Measurements from ENCODE around the gene MBOAT7. TPM values are rescaled to one million over a fixed set of nuclear protein-coding genes. Genes with fewer than 3 reads are reported as not detected.
"Not testable (repeated sequence)": the region's sequence is repeated elsewhere in the genome, so short reads cannot be mapped to it uniquely, and the experiment has no call there.

Gene MBOAT7
- polyA plus RNA-seq, 2 of the 4 experiments (the other 2 are of a cell fraction), result 42.1 to 142 TPM

GRCh38 chr19:54222474-54223276, 33.3 kb upstream of the MBOAT7 start, which contains the start of gene LILRB3:
Gene LILRB3, minus strand, starts transcription at chr19:54223007. Its CDS starts 31 bp downstream, at chr19:54222976.
- FAIRE-seq; POLR2A ChIA-PET; DNase-seq (ENCODE audit: low read depth in 1 of 2, low spot score in 1 of 2); H3K4me2 ChIP-seq; H3K27ac ChIP-seq; H3K4me3 ChIP-seq; H3K9me3 ChIP-seq; H3K4me1 ChIP-seq: not testable (repeated sequence)
- CTCF ChIA-PET, result interaction anchor here (1.8 kb wide), 1 partner anchor 9 kb away, joined by 8 read pairs; no protein-coding TSS in a partner anchor
- ATAC-seq, result peak; percentile 30 to 49; a peak in 3 of 6 replicates
- WGBS (ENCODE audit: missing lambda C conversion rate), result 66% methylated on average over 14 of the region's 16 CpGs

GRCh38 chr19:54221947-54222346, 32.6 kb upstream of the MBOAT7 start:
- 76% methylated on average over 6 of the region's 7 CpGs for WGBS (ENCODE audit: missing lambda C conversion rate)
- H3K4me2 ChIP-seq, POLR2A ChIA-PET: not testable (repeated sequence)

GRCh38 chr19:54219702-54220101, 30.3 kb upstream of the MBOAT7 start:
- FAIRE-seq; DNase-seq (ENCODE audit: low read depth in 1 of 2, low spot score in 1 of 2); H3K4me2 ChIP-seq; H3K9me3 ChIP-seq; H3K27ac ChIP-seq; H3K4me1 ChIP-seq; ATAC-seq; POLR2A ChIA-PET; H3K4me3 ChIP-seq: not testable (repeated sequence)
- WGBS (ENCODE audit: missing lambda C conversion rate), result 69% methylated on average over 4 of the region's 5 CpGs
- CTCF ChIA-PET, result interaction anchor here (1.0 kb wide), 1 partner anchor 38 kb away, joined by 3 read pairs; no protein-coding TSS in a partner anchor

More at GRCh38 chr19:54221947-54222346, 32.6 kb upstream of the MBOAT7 start:
- CTCF ChIA-PET, result interaction anchor here (1.8 kb wide), 1 partner anchor 10 kb away, joined by 8 read pairs; no protein-coding TSS in a partner anchor
- FAIRE-seq; ATAC-seq; DNase-seq (ENCODE audit: low read depth in 1 of 2, low spot score in 1 of 2); H3K4me1 ChIP-seq; H3K4me3 ChIP-seq; H3K9me3 ChIP-seq; H3K27ac ChIP-seq: not testable (repeated sequence)

- H3K4me3 ChIP-seq, result no peak overlapping the region
- TF ChIP-seq GATA3 (IDR thresholded peaks at IDR 0.05; ENCODE audit: borderline replicate concordance), result no peak
- TF ChIP-seq KDM1A (IDR thresholded peaks at IDR 0.05; ENCODE audit: low read depth), result peak; percentile 75; the same call in 1 of the 2 replicates
- no peak overlapping the region for H3K4me2 ChIP-seq
- FAIRE-seq (no peak), ATAC-seq (no peak), DNase-seq (ENCODE audit: low read depth in 1 of 2, low spot score in 1 of 2) (peak in 1 of 2 experiments; percentile 30)
- ChIA-PET POLR2A (no interaction called here), CTCF (interaction anchor here (1.0 kb wide), 1 partner anchor 38 kb away, joined by 3 read pairs; no protein-coding TSS in a partner anchor)
- H3K9me3 ChIP-seq, result no peaks in the 10 kb centered on the region
- 85% methylated on average over 27 of the region's 27 CpGs for WGBS (ENCODE audit: missing lambda C conversion rate)
- no peaks in the 10 kb centered on the region; the same call in 2 of the 3 replicates for H3K4me1 ChIP-seq
- no peak overlapping the region for H3K27ac ChIP-seq
Observed at GRCh38 chr19:54218960-54219661, 29.7 kb upstream of the MBOAT7 start.

- H3K9me3 ChIP-seq, result no peaks in the 10 kb centered on the region
- DNase-seq (ENCODE audit: low read depth in 1 of 2, low spot score in 1 of 2) (no peak), ATAC-seq (no peak), FAIRE-seq (no peak)
- CTCF ChIA-PET, result interaction anchor here (0.7 kb wide), 1 partner anchor 20 kb away, joined by 3 read pairs; no protein-coding TSS in a partner anchor
- H3K4me3 ChIP-seq, result no peak overlapping the region
- POLR2A ChIA-PET, result interaction anchor here (0.6 kb wide), 1 partner anchor 31 kb away, joined by 3 read pairs; no protein-coding TSS in a partner anchor
- no peak for TF ChIP-seq POLR2AphosphoS2 (conservative IDR thresholded peaks at IDR 0.05; ENCODE audit: low read length)
- TF ChIP-seq ELK1 (IDR thresholded peaks at IDR 0.05; ENCODE audit: low read depth, low read length), result no peak
- no peak for TF ChIP-seq HOXB5 (CRISPR knock-in tag; IDR thresholded peaks at IDR 0.05)
- no peak for TF ChIP-seq FOSL2 (IDR thresholded peaks at IDR 0.05)
- TF ChIP-seq FOSL2 (CRISPR knock-in tag; IDR thresholded peaks at IDR 0.05), result no peak
- TF ChIP-seq JUNB (IDR thresholded peaks at IDR 0.05), result no peak
- no peak for TF ChIP-seq PHF8 (IDR thresholded peaks at IDR 0.05; ENCODE audit: borderline replicate concordance, low read depth)
- TF ChIP-seq HOXB13 (CRISPR knock-in tag; IDR thresholded peaks at IDR 0.05; ENCODE audit: low read depth), result no peak
- TF ChIP-seq MAX (IDR thresholded peaks at IDR 0.05), result no peak
- no peak for TF ChIP-seq NPAS2 (CRISPR knock-in tag; IDR thresholded peaks at IDR 0.05; ENCODE audit: borderline replicate concordance)
- no peak for TF ChIP-seq KDM1A (IDR thresholded peaks at IDR 0.05; ENCODE audit: low read depth)
- no peak for TF ChIP-seq EHF (CRISPR knock-in tag; IDR thresholded peaks at IDR 0.05)
- no peak for TF ChIP-seq FOXS1 (CRISPR knock-in tag; IDR thresholded peaks at IDR 0.05)
- no peak for TF ChIP-seq POLR2A (IDR thresholded peaks at IDR 0.05; ENCODE audit: low read length)
- TF ChIP-seq RNF2 (IDR thresholded peaks at IDR 0.05; ENCODE audit: borderline replicate concordance, low read depth), result no peak
- no peak overlapping the region for H3K27ac ChIP-seq
- H3K4me2 ChIP-seq, result no peak overlapping the region
- H3K4me1 ChIP-seq, result no peaks in the 10 kb centered on the region; the same call in 2 of the 3 replicates
- WGBS (ENCODE audit: missing lambda C conversion rate), result 78% methylated on average over 8 of the region's 8 CpGs
Observed at GRCh38 chr19:54218259-54218658, 28.9 kb upstream of the MBOAT7 start.

- FAIRE-seq; H3K4me1 ChIP-seq; DNase-seq (ENCODE audit: low read depth in 1 of 2, low spot score in 1 of 2); ATAC-seq; H3K4me3 ChIP-seq; H3K4me2 ChIP-seq; H3K27ac ChIP-seq; H3K9me3 ChIP-seq: not testable (repeated sequence)
- WGBS (ENCODE audit: missing lambda C conversion rate), result 73% methylated on average over 18 of the region's 20 CpGs
- ChIA-PET CTCF (interaction anchor here (0.7 kb wide), 1 partner anchor 20 kb away, joined by 3 read pairs; no protein-coding TSS in a partner anchor), POLR2A (interaction anchor here (0.6 kb wide), 1 partner anchor 31 kb away, joined by 3 read pairs; no protein-coding TSS in a partner anchor)
Observed at GRCh38 chr19:54217517-54218247, 28.3 kb upstream of the MBOAT7 start.

Measured in A549 (cell line).